Hematopoietic multipotent progenitor cell treated with erythropoietin and hydrocortisone succinate and interleukin-3 and kit ligand, for 15 days (in vitro differentiated cells): ENCODE measurements around the gene TIFAB.

ENCODE experiments used
- DNase-seq: peaks from one replicate; pipeline ENCODE4 v3.0.0-alpha.2; 2015; ENCODE audit warnings: low spot score

The TIFAB gene

DNA sequence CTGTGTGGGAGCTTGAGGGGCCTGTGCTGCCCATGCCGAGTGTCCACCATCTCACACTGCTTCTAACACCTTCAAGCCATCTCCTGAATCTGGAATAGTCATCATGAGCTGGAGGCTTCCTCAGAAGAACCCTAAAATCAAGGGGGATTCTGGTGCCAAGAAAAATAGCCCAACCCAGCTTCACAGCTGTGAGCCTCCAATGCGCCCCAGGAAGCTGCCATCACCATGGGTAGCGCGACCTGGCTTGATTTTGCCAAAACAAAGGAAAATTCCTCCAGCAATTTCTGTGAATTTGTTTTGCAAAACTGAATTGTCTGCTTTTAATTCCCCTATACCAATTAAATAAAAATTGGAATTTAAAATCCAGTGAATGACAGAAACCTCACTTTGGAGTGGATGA lies 6.2 kb upstream of the TIFAB start:
- no peak for DNase-seq

DNA sequence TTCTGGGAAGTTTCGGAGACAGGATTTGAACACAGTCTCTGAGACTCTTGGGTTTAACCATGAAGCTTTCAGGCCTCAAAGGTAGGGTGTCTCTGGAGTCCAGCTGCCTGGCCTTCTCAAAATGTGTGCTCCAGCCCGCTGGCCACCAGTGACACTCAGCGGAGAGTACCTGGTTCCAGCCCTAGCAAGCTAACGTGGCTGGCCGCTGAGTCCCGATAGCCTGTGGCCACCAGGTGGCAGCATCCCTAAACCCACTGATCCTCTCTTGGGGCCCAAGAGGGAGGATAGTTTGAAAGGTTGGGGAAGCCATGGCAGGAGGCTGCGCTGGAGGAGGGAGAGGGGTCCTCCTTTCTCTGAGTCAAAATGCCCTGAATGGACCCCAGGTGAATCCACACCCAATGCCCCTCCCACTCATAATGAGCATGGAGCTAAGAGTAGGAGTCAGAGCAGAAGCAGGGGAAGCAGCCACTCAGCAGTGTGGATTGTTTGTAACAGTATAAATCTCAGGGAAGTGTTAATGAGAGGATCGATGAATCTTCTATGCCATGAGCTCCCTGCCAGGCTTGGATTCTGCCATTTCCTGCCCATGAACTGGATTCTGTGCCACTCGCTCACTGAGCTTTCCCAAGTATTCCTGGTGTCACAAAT lies 5.4 kb upstream of the TIFAB start:
- DNase-seq, result peak; percentile 82

DNA sequence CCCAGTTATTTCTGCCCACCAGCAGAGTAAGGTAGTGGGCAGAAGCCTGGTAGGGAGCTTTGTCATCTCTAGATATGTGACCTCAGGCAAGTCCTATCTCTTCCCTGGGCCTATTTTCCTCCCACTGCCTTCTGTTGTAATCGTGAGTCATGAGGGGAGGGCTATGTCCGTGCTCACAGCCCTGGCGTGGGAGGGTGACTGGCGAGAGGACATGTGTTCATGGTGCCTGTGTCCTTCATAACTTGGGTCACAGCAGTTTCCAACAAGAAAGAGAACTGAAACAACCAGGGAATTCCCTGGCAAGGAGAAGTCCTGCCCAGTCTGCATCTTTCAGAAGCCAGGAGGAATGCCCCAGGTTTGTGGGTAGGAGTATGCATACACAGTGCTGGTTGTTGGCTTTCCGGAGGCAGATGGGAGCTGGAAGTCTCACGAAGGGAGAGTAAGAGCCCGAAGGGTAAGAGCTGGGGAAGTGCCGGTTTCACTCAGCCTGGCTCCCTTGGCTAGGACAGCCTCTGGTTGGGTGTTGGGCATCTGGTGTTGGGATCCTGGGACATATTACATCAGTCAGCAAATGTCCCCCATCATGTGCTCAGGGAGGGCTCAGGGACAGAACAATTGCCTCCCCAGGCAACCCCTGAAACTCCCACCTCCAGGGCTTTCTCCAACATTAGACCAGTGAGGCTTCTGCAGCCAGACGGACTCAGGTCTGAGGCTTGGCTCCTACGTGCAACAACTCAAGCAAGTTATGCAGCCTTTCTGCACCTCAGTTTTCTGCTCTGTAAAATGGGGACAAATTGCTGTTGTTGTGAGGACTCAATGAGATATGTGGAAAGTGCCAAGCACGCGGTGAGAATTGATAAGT lies 4.3 kb upstream of the TIFAB start:
- DNase-seq, result peak; percentile 21

DNA sequence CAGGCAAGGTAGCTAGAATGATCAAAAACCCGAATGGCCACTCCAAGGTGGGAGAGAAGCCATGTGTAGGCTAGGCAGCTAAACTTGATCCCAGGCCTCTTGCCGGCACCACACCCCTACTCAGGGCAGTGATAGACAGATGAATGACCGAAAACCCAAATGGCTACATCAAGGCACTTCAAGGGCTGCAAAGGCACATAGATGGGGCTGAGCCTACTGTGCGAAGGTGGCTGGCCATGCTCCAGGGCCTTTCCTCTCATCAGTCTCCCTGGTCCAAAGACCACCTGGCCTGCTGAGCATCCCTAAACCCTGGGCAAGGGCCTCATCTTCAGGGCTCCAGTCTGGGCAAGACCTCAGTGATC lies 3.7 kb upstream of the TIFAB start:
- no peak for DNase-seq

DNA sequence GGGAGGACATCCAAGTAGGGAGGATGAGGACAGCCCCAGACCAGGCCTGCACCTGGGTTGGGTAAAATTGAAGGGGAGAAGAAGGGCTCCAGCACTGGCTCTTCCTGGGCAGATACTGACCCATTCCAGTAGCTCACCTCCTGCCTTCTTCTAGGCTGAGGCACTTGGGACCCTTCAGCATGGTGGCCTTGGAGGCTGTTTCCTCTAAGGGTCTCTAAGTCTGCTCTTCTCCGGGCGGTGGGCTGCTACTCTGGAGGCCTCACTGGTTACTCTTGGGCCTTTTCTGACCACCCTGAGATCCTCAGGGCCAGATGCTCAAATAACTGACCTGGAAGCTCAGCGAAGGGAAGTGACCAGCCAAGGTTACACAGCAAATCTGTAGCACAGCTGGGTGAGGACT lies 2.8 kb upstream of the TIFAB start:
- no peak for DNase-seq

DNA sequence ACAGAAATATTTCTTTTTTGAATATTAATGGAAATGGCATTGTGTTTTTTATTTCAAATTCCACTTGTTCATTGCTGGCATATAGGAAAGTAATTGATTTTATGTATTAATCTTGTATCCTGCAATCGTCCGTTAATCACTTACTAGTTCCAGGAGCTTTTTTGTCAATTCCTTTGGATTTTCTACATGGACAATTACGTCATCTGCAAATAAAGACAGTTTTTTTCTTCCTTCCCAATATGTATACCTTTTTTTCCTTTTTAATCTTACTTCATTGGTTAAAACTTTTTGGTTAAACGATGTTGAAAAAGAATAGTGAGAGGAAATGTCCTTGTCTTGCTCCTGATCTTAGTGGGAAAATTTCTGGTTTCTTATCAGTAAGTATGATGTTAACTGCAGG lies 1.5 kb upstream of the TIFAB start:
- DNase-seq, result no peak

DNA sequence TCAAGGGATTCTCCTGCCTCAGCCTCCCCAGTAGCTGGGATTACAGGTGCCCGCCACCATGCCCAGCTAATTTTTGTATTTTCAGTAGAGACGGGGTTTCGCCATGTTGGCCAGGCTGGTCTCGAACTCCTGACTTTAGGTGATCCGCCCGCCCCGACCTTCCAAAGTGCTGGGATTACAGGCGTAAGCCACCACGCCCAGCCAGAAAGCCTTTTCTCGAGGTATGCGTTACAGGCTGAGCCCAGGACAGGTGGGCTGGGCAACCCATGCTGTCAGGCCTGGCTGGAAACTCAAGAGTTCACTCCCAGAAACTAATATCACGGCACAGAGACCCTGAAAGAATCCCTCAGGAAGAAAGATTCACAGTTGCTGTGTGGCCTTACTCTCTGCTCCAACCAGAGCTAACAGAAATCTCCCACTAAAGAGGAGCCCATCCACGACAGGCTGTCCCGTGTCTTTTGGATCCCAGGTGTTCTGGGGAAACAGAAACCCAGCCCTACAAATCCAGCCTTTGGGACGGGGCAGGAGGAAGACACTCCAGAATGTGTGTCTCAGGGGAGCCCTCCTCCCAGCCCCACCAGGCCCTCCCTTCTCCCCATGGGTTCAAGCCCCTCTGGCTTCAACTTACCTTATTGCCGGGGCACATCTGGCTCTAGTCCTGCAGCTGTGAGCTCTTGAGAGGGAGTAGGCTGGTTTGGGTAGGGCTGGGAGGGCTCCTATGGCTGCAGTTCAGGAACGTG lies 400 bp downstream of the TIFAB start:
- DNase-seq, result no peak

DNA sequence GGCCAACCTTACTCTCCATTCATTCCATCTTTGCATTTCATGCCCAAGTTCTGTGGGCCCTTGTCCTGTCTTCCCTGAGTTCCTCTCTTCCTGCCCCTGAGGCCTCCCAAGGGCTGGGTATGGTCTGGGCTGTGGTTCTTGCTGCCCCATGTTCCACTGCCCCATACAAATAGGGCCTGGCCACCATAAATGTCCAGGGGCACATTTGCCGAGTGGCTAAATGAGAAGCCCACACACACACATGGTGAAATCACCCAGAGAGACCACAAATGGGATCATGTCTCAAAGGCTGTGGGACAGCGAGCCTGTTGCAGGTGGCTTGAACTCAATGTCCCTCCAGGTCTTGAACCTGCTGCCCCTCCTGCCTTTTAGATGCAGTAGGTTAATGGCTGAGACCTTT lies 1.2 kb downstream of the TIFAB start:
- no peak for DNase-seq

DNA sequence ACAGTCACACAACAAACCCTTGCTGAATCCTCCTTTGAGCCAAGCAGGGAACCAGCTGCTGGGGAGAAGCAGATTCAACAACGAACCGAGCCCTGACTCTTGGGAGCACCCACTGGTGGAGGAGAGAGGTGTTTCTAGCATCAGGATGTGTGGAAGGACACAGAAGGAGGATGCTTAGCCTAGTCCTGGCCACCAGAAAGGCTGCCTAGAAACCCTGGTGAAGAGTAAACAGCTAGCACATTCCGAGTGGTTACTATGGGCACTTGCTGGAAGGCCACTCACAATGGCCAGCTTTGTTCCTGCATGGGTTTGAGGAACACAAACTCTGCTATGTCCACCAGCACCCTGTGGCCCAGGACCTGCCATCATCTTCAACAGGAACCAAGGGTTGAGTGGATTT lies 1.8 kb downstream of the TIFAB start:
- no peak for DNase-seq

DNA sequence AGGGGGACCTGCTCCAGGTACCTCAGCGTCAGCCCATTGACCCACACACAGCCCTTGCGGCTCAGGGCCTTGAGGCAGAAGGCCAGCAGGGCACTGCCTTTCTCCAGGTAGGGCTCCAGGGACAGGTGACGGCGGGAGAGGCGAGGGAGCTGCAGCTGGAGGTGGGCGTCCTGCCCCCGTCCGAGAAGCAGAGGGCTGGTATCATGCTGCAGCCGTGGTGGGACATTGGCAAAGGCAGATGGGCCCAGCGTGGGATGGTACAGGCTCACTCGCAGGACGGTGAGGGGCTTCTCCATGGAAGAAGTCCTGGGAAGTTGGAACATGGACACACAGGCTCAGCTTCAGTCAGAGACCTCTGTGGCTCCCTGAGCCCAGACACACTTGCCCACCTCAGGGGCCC lies 2.5 kb downstream of the TIFAB start:
- DNase-seq, result no peak

DNA sequence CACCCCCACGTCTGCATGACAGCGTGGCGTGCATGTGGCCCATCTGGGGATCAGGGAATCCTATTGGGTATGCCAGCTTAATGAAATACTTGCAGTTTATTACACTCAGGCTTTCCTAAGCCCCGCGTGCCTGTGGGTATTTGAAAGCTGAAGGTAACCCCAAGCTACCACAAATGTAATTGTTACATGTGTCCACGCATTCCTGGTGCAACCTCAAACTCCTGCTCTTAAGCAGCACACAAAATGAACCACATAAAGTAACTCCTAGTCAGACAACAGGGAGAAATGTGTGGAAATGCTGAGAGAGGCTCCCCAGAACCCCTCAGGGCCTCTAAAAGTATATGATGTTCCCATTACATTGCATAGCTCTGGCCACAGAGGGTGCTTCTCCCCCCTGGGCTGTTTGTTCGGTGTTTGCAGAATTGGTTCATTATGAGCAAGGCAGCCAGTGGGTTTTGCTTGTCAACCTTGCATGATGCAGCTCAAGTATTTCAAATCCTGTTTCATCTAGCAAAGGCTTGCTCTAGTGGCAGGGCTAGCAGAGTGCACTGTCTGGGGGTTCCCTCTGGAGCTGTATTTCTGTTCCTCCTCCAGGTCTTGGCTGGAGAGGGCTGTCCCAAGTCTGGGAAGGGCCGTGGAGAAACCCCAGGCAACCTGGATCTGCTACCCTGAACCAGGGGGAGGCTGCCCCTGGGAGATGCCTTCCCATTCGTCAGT lies 3.2 kb downstream of the TIFAB start:
- no peak for DNase-seq

DNA sequence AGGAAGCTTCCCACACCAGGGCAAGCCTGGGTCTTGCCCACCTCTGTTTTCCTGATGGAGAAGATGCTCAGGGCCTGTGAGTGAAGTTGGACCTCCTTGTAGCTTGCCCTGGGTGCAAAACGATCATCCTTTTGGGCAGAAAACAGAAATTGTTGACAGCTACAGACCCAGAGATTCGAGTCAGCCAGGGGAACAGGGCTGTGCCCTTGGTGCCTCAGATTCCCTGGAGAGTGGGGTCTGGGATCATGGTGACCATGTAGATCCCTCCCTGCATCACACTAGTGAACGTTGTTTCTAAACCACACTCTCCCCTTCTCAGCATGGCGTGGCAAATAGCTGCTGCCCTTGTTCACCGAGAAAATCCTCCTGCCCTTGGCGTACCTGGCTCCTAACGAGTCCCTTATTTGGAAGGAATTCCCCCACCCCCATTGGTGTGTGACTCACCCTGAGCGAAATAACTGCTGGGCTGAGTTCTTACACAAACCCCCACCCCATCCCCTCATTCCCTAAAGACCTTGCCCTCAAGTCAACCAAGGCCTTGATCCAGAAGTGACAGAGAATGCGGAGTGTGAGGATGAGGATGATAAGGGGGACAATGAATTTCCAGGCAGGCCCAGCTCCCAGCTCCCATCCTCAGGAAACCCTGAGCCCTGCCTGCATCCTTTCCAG lies 3.9 kb downstream of the TIFAB start:
- DNase-seq, result no peak

DNA sequence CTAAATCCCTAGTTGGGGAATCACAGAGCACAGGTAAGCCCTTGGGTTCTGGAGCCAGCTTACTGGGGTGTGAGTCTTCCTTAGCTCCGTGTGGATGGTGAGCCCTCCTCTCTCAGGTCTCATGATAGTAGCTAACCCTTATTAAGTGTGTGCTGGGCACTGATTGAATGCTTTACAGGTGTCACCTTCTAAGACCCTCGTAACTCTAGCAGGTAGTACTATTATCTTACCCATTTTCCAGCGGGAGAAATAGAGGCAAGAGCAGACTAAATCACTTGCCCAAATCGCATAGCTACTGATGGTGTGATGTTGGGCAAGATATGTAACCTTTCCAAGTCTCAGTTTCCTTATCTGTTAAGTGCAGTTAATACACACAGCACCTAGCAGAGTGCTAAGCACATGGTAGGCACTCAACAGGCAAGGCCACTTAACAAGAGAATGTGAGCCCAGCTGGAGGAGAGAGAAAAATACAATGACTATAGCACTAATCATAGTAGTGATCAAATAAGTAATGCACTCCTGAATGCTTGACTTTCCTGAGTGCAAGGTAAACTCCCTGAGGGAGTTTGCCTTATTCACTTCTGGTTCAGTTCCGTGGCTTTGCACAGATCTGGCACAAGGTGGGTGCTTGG lies 4.7 kb downstream of the TIFAB start, which contains the start of gene DCANP1:
TSS of gene DCANP1 (minus strand) at position 51 of the 632 bp plus-strand sequence. CDS start 240 bp downstream, outside the sequence.
- DNase-seq, result no peak

DNA sequence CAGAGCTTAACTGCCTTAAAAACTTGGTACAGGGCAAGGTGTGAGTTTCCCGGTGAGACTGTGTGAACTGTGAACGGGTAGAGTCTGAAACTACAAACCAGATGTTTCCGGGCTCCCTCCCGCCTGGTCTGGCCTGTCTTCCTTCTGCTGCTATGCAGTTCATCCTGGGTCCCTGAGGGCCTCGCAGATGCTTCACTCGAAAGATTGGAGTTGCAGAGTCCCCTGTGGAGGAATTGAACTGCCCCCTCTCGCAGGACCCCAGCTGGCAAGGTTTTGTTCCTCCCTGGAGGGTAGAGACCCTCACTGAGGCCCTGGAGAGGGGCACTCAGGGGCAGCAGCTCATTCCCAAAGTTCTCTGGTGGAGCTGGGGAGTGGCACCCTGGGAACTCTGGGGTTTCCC lies 5.5 kb downstream of the TIFAB start:
- DNase-seq, result no peak

DNA sequence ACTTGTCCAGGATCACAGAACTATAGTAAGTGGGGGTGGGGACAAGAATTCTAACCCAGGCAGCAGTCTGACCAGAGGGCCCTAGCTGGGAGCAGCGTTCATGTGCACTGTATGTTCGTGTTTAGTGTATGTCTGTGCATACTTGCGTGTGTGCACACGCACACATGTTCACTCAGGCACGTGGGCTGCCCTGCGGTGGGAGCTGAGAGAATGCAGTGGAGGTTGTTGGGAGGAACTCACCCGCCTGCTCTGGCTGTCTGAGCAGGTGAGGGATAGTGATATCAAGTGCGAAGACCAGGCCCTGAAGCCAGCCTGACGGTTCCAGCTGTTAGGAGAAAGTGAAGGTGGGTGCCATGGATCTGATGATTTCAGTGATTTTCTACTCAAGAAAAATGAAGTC lies 5.9 kb downstream of the TIFAB start:
- no peak for DNase-seq

DNA sequence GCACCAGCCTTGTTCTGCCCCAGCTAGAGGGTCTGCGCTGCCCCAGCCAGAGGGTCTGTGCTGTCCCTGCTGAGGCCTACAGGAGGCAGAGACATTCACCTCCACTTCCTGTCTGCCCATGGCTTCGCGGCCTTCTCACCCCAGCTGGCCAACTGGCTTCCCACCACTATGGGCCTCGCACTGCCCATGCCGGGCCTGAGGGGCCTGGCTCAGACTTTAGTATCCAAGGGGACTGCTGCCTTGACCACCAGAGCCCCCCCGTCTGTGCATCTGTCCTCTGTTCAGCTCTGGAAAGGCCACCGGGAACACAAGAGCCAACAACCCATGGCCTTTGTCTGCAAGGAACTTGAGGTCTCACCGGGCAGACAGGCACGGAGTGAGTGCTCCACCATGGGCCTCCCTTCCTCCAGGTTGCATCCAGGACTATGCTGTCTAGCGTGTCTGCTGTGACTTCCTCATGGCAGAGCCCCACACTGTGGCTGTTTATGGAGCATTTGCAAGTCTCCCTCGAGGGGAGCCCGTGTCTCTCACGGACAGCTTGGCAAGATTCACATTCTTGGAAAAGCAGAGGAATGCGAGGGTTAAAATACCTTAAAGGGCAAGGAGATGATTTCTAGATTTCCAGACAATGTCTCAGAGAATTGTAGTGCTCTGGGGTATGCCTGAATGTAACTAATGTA lies 6.7 kb downstream of the TIFAB start:
- DNase-seq, result no peak

DNA sequence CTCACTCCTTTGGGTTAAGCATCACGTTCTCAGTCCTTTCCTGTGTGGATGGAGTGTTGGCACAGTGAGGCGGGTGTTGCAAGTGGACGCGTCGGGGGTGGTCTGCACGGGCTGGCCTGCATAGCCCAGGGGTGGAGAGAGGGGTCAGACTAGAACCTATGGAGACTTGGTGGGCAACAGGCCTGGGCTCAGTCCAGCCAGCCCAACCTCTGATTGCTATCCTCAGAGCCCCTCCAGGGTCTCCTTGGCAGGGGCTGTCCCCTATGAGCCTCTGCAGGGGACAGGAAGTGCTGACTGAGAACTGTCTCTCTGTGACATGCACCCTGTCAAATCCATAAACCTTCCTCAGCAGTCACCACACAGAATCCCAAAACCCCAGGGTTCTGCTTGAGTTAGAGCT lies 7.3 kb downstream of the TIFAB start:
- no peak for DNase-seq

DNA sequence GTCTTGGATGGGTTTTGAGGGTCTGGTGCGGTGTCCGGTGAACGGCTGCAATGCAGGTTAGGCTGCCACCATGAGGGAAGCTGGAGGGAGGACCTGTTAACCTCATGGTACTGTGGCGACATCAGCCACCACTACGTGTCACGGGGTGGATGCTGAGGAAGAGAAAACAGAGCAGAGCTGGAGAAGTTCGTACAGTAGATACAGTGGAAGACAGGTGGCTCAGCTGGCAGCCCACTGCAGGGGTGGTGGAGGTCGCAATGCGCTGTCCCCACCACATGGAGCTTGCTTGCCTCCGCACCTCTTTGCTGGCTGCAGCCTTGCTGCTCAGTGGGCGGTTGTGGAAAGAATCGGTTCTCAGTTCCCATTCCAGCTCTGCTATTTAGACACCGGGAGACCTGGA lies 7.8 kb downstream of the TIFAB start:
- DNase-seq, result no peak

DNA sequence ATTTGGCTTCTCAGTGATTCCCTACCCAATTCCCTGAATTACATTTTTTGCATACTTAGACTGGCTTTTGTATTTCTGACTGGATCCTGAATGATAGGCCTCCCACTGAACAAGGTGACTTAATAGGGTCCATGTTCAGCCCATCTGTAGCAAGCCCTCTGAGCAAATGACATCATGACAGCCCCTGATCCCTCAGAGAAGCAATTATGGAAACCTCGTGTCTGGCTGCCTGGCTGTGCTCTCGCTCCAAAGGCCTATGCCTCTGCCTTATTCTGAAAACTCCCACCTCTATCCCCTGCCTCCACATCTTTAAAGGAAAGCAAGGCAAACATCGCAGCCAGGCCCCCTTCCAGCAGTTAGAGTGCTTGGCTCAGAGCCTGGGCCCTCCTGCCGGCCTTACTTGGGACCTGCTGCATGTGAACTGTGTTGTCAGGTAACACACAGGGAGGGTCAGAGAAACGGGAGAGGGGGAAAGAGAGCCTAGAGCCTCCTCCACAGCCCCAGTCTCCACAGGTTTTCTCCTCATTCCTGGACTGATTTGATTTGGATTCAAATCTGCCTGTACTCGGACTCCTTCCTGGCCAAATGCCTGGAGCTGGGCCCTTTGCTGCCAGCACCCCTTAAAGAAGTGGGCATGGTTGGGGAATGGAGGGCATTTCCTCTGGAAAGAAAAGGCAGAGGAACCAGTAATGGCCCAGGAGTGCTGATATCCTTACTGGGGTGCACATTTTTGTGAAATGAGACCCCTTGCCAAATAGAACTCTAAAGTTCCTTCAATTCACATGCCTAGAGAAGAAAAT lies 8.8 kb downstream of the TIFAB start:
- no peak for DNase-seq
